K562 (cell line): ENCODE results near the gene CRELD2. TPM values are rescaled to one million over a fixed set of nuclear protein-coding genes. Genes with fewer than 3 reads are reported as not detected.

ENCODE experiments used
- ARHGAP35 ChIP-seq: fragments of 450-650 bp; IDR thresholded peaks from 2 replicates; pipeline ENCODE4 v1.6.1; 2018; ENCODE audit not compliant: partially characterized antibody
- CXXC5 ChIP-seq: fragments of 250-450 bp; sonication (Bioruptor Pico); IDR thresholded peaks from 2 replicates; pipeline ENCODE4 v1.8.0; 2022; ENCODE audit warnings: inconsistent platforms, mild to moderate bottlenecking, moderate library complexity
- E2F4 ChIP-seq: sonication (generic); formaldehyde crosslinking; IDR thresholded peaks from 2 replicates; pipeline ENCODE4 v1.8.0; 2022; ENCODE audit warnings: mild to moderate bottlenecking, low read depth, missing genetic modification reagents
- E2F8 ChIP-seq: fragments of 450-650 bp; IDR thresholded peaks from 2 replicates; pipeline ENCODE4 v1.7.1; 2018; ENCODE audit warnings: mild to moderate bottlenecking, low read depth; ENCODE audit not compliant: partially characterized antibody
- ELK1 ChIP-seq: sonication (generic); formaldehyde crosslinking; IDR thresholded peaks from 2 replicates; pipeline ENCODE4 v1.8.1; 2022; ENCODE audit warnings: missing genetic modification reagents
- EP300 ChIP-seq: IDR thresholded peaks from 2 replicates; pipeline ENCODE4 v1.6.1; 2012; ENCODE audit warnings: low read length, improper control_type of control experiment
- KLF10 ChIP-seq: fragments of 250-450 bp; sonication (Bioruptor Pico); IDR thresholded peaks from 2 replicates; pipeline ENCODE4 v1.6.1; 2021; ENCODE audit warnings: matching md5 sums
- MLLT1 ChIP-seq, 2 experiments: fragments of 450-650 bp; IDR thresholded peaks; 2 replicates each; pipeline ENCODE4 v1.6.1; 2016
- MTA2 ChIP-seq: fragments of 450-650 bp; IDR thresholded peaks from 2 replicates; pipeline ENCODE4 v1.6.1; 2016; ENCODE audit warnings: low read depth
- PCBP2 ChIP-seq: fragments of 200-400 bp; formaldehyde crosslinking; IDR thresholded peaks from 2 replicates; pipeline ENCODE4 v1.6.1; 2018; ENCODE audit warnings: low read length, low read depth, mild to moderate bottlenecking, moderate library complexity; ENCODE audit not compliant: poor library complexity, severe bottlenecking
- PHF8 ChIP-seq: fragments of 200-600 bp; sonication (generic); IDR thresholded peaks from 2 replicates; pipeline ENCODE4 v1.6.1; 2012; ENCODE audit warnings: mixed run types, mild to moderate bottlenecking, inconsistent platforms, low read length, moderate library complexity, borderline replicate concordance
- RBM15 ChIP-seq: fragments of 200-400 bp; formaldehyde crosslinking; IDR thresholded peaks from 2 replicates; pipeline ENCODE4 v1.6.1; 2018; ENCODE audit warnings: mild to moderate bottlenecking, low read length, moderate library complexity; ENCODE audit not compliant: insufficient read depth
- SMARCA5 ChIP-seq: fragments of 450-650 bp; IDR thresholded peaks from 2 replicates; pipeline ENCODE4 v1.6.1; 2016
- ZMIZ1 ChIP-seq, 2 experiments: fragments of 150-350 bp in 1 of 2; IDR thresholded peaks; 2 replicates each; pipeline ENCODE4 v1.6.1; 2012 to 2016; ENCODE audit warnings: low read depth in 2 of 2, low read length in 2 of 2, mild to moderate bottlenecking in 1 of 2, moderate library complexity in 1 of 2
- ZNF212 ChIP-seq: fragments of 450-650 bp; formaldehyde crosslinking; IDR thresholded peaks from 2 replicates; pipeline ENCODE4 v1.4.0; 2020; ENCODE audit warnings: mild to moderate bottlenecking
- ZNF707 ChIP-seq: fragments of 250-450 bp; sonication (Bioruptor Pico); conservative IDR thresholded peaks from 2 replicates; pipeline ENCODE4 v1.8.0; 2022; ENCODE audit warnings: inconsistent platforms, mild to moderate bottlenecking, moderate library complexity
- ZNF77 ChIP-seq: fragments of 250-450 bp; sonication (Bioruptor Pico); IDR thresholded peaks from 2 replicates; pipeline ENCODE4 v1.5.0; 2020
- ZSCAN29 ChIP-seq: fragments of 450-650 bp; IDR thresholded peaks from 2 replicates; pipeline ENCODE4 v1.6.1; 2017
- polyA plus RNA-seq, 8 experiments: library from polyadenylated mRNA; depleted of rRNA in 4 of 8; stranded (reverse) in 5 of 8; unstranded in 3 of 8; fragments of >200 nt; fragmentation: Nextera tagmentation in 2 of 8; fragmentation: Illumina TruSeq in 1 of 8; extraction: Ambion mirVana in 2 of 8; extraction: Trizol in 1 of 8; gene quantifications; 2 replicates each; pipeline versions ENCODE4 v1.2.1 to v1.2.3, GENCODE V29; 2011 to 2014; ENCODE audit warnings: inconsistent platforms in 1 of 8, missing spikeins in 1 of 8
- total RNA-seq, 7 experiments: library from RNA; depleted of rRNA in 6 of 7; stranded (reverse); fragments of >200 nt in 6 of 7; fragmentation: Illumina TruSeq in 2 of 7; extraction: Trizol in 2 of 7; gene quantifications; 2 replicates each; pipeline versions ENCODE4 v1.2.1 to v1.2.3, GENCODE V29; 2011 to 2021; ENCODE audit warnings: low replicate concordance in 1 of 7

Gene CRELD2
- total and polyA plus RNA-seq, 9 of the 15 experiments (the other 6 are each of a cell fraction or from before 2014, with no cell fraction given), result 0.96 to 25.3 (median 8.8) TPM

- peak; percentile 69; the same call in 1 of the 2 replicates for TF ChIP-seq PHF8
- no peak for TF ChIP-seq SMARCA5
- no peak for TF ChIP-seq ELK1 (CRISPR knock-in tag)
- no peak for TF ChIP-seq MTA2
- peak; percentile 98 for TF ChIP-seq CXXC5 (CRISPR knock-in tag)
- no peak for TF ChIP-seq ZNF77 (CRISPR knock-in tag)
- no peak for TF ChIP-seq KLF10
- no peak for TF ChIP-seq E2F4 (CRISPR knock-in tag)
- TF ChIP-seq ZNF212 (CRISPR knock-in tag), result no peak
- TF ChIP-seq EP300, result no peak
- TF ChIP-seq MLLT1 (IDR thresholded peaks at IDR 0.05), result no peak
- no peak for TF ChIP-seq ZMIZ1 (IDR thresholded peaks at IDR 0.05; ENCODE audit: low read depth in 2 of 2, low read length in 2 of 2)
- TF ChIP-seq RBM15, result no peak
- TF ChIP-seq ARHGAP35, result no peak
- no peak for TF ChIP-seq PCBP2
- peak; percentile 99; the same call in 1 of the 2 replicates for TF ChIP-seq ZSCAN29
- TF ChIP-seq E2F8, result no peak
- no peak for TF ChIP-seq ZNF707 (CRISPR knock-in tag)
These were observed 41.9 kb downstream of the CRELD2 start, which contains the start of gene PIM3 (continued) for GRCh38 chr22:49960159-49961004.
